GM18505 (cell line): ENCODE data around the gene DNAJC30.

Source experiments
- ATAC-seq: cut with Tn5 transposase; IDR thresholded peaks from one replicate; pipeline ENCODE4 v1.9.1; 2021; ENCODE audit not compliant: unreplicated experiment
- POLR2A ChIP-seq: IDR thresholded peaks from 4 replicates; pipeline ENCODE4 v1.6.1; 2011; ENCODE audit warnings: borderline replicate concordance; ENCODE audit not compliant: insufficient read depth, insufficient read length; ENCODE audit errors: extremely low read depth

The DNAJC30 gene

GRCh38 chr7:73644688-73645286 lies 38.5 kb downstream of the DNAJC30 start:
- no peak for TF ChIP-seq POLR2A
- no peak for ATAC-seq

- TF ChIP-seq POLR2A: no peak
- ATAC-seq: no peak
These were observed 40.4 kb downstream of the DNAJC30 start for GRCh38 chr7:73642834-73643233.

GRCh38 chr7:73638911-73639310 lies 44.3 kb downstream of the DNAJC30 start:
- no peak for ATAC-seq
- no peak for TF ChIP-seq POLR2A

- no peak for ATAC-seq
- no peak for TF ChIP-seq POLR2A
These were observed 47.6 kb downstream of the DNAJC30 start for GRCh38 chr7:73635428-73636200.

GRCh38 chr7:73633844-73634243 lies 49.4 kb downstream of the DNAJC30 start:
- no peak for ATAC-seq
- TF ChIP-seq POLR2A: no peak

GRCh38 chr7:73633323-73633722 lies 49.9 kb downstream of the DNAJC30 start:
- no peak for ATAC-seq
- no peak for TF ChIP-seq POLR2A

GRCh38 chr7:73631558-73631957 lies 51.7 kb downstream of the DNAJC30 start:
- ATAC-seq: no peak
- TF ChIP-seq POLR2A: no peak
